Amniotic stem cell (primary cell): ENCODE data around the gene OSCAR.
"Not testable (repeated sequence)": the region's sequence is repeated elsewhere in the genome, so short reads cannot be mapped to it uniquely, and the experiment has no call there.

Experiments used
- DNase-seq: peaks from one replicate; lab custom pipeline; 2025; lab: John Stamatoyannopoulos, UW

The OSCAR gene

GRCh38 chr19:54124393-54124792 is 23.8 kb upstream of the OSCAR start:
- DNase-seq: no peak

DNA sequence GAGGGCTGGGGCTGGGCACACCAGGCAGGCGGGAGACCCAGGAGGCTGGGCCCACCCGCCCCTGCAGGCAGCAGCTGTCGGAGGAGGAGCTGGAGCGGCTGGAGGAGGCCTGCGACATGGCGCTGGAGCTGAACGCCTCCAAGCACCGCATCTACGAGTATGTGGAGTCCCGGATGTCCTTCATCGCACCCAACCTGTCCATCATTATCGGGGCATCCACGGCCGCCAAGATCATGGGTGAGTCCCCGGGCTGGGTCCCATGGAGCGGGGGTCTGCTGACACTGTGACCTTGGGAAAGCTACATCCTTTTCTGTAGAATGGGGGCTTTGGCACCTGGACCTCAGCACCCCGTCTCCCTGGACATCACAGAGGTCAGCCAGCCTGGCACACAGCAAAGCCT is 23.1 kb upstream of the OSCAR start:
- no peak for DNase-seq

GRCh38 chr19:54121259-54121658 is 20.7 kb upstream of the OSCAR start:
- no peak for DNase-seq

GRCh38 chr19:54115109-54116063 is 14.8 kb upstream of the OSCAR start, which contains the start of the genes PRPF31 and TFPT:
Gene PRPF31, plus strand, starts transcription at chr19:54115754. Its CDS starts 2,525 bp downstream, at chr19:54118279.
Gene TFPT, minus strand, starts transcription at chr19:54115657. Its CDS starts 388 bp downstream, at chr19:54115269.
- DNase-seq: peak; percentile 99

- DNase-seq: no peak
These were observed 13.9 kb upstream of the OSCAR start for GRCh38 chr19:54114340-54115108.

DNA sequence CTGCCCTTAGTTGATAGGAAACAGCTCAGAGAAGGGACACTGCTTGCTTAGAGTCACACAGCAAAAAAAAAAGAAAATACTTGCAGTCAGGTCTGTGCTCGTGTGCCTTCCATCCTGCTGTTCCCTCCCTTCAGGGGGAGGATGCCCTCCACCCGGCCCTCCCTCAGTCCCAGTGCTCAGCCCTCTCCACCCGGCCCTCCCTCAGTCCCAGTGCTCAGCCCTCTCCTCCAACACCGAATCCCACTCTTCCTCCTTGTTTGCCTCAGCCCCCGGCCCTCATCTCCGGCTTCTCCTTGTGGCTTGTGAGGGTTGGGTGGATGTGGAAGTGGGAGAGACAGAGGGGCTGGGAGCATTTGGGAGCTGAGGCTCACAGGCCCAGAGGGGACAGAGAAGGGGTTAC is 9.0 kb upstream of the OSCAR start:
- no peak for DNase-seq

DNA sequence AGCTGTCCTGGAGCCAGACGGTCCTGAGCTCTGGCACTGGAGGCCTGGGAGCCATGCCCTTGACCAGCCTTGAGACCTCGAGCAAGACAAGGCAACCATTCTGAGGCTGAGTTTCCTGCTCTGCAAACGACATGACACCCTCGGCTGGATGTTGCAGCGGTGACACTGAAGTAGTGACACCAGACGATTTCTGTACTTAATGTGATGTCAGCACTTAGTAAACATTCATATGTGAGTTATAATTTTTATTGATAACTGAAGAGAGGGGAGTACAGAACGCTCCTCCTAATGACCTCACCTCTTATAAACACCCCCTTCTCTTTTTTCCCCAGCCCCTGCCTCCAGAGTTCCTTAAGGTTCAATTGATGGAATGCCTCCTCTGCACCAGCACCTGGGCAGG is 7.9 kb upstream of the OSCAR start:
- DNase-seq: no peak

DNA sequence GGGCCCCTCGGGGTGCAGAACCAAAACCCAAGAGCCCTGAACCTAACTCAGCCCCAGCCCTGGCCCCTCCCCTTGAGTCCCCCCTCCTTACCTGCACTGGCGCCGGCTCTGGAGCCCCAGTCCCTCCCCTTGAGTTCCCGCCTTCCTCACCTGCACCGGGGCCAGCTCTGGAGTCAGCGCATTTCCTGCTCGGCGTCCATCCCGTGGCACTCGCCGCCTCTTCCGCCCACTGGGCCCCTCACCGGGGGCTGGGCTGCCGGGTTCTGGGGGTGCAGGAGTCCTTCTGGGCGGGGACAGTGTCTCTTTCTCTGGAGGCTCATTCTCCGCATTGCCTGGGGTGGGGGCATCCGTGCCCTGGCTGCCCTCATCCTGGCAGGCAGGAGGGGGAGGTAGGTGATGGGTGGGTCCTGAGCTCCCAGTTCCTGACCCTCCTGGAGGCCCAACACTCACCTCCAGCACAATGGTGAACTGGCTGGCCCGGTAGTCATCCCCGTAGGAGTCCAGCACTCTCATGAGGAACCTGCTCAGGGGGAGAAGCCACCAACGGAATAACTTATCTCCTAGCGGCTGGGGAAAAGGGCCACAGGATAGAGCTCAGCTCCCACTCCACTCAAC is 7.4 kb upstream of the OSCAR start:
- DNase-seq: no peak

GRCh38 chr19:54106716-54107115 is 6.1 kb upstream of the OSCAR start:
- no peak for DNase-seq

GRCh38 chr19:54105796-54106195 is 5.2 kb upstream of the OSCAR start:
- no peak for DNase-seq

GRCh38 chr19:54104998-54105715 is 4.6 kb upstream of the OSCAR start:
- no peak for DNase-seq

DNA sequence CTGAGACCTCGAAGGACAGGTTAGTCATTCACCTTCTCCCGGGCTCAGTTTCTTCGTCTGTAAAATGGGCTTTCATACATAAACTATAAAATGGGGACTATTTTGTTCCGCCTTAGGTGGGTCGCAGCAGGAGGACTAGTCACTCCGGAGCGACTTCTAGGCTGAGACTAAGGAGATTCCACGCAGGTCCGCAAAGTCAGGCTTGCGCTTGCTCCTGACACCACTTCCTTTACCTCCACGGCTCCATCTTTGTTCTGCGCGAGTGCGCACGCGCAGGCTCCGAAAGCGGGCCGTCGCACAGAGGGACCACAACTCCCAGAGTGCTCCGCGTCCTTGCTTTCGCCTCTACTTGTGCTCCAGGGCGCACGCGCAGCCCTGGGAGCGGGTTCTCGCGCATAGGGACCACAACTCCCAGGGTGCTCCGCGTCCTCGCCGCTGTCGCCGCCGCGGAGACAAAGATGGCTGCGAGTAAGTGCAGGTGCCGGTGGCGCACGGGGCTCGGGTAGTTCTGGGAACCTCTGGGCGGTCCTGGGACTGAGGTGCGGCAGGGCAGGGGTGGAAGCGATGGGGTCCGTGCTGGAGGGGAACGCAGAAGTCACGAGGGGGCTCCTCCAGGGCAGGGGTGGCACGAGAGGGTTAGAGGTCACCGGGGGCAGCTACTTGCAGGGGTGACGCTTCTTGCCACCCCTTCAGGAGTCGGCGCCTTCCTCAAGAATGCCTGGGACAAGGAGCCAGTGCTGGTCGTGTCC is 2.0 kb upstream of the OSCAR start, which contains the start of gene NDUFA3:
Gene NDUFA3, plus strand, starts transcription at position 435 of the 749 bp plus-strand sequence. Its CDS starts 24 bp downstream, at position 459.
- DNase-seq: peak; percentile 98

- DNase-seq: not testable (repeated sequence)
These were observed 724 bp downstream of the OSCAR start for GRCh38 chr19:54099903-54100255.

DNA sequence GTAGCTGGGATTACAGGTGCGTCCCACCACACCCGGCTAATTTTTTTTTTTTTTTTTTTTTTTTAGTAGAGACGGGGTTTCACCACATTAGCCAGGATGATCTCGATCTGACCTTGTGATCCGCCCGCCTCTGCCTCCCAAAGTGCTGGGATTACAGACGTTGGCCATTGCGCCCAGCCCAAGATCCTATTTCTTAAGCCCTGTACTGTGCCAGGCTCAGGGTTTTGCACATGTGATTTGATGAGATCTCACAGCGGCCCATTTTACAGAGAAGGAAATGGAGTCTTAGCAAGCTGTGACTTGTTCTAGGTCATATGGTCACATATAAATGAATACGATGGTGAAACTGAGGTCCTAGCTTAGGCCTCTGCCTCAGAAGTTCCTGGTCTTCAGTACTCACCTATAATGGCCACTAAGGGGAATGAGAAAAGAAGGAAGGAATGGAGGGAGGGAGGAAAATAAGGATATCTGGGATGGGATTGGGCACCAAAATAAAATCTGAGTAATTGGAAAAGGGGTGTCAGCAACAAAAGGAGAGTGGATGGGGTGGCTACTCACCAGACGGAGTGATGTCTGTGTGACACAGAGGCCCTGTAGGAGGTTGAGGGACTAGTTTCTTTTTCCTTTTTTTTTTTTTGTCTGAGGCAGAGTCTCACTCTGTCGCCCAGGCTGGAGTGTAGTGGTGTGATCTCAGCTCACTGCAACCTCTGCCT is 1.3 kb downstream of the OSCAR start:
- no peak for DNase-seq

- DNase-seq: no peak
These were observed 3.9 kb downstream of the OSCAR start for GRCh38 chr19:54096617-54097106.

GRCh38 chr19:54095859-54096616 is 4.6 kb downstream of the OSCAR start:
- DNase-seq: peak; percentile 25

GRCh38 chr19:54095136-54095858 is 5.3 kb downstream of the OSCAR start:
- DNase-seq: no peak

DNA sequence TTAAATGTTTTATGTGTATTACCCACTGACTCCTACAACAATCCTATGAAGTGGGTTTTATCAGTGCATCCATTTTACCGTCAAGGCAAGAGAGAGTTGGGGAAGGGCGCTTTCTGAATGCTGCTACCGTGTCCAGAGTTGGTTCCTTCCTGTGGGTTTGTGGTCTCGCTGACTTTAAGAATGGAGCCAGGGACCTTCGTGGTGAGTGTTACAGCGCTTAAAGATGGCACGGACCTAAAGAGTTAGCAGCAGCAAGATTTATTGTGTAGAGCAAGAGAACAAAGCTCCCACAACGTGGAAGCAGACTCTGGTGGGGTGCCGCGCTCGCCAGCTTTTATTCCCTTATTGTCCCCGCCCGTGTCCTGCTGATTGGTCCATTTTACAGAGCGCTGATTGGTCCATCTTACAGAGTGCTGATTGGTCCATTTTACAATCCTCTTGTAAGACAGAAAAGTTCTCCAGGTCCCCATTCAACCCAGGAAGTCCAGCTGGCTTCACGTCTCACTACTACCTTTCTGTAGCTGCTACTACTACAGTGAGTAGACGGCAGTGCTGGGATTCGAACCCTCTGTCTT is 6.1 kb downstream of the OSCAR start:
- no peak for DNase-seq
